ENCODE results near the gene RMDN2.

DNA sequence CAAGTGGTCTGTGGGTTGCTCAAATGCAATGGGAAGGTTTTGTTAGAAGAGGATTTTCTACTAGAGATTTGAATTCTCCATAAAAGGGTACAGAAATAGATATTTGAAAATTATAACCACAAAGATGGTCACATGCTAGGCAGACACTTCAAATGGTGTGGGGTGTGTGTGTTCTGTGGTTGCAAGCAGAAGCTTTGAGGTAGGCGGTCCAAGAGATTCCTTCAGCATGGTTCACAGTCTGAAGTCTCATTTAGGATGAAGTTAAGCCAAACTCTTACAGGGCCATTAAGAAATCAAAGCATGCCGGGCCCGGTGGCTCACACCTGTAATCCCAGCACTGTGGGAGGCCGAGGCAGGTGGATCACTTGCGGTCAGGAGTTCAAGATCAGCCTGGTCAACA lies 38.3 kb upstream of the RMDN2 start:
- TF ChIP-seq POLR2AphosphoS5 (IDR thresholded peaks at IDR 0.05; ENCODE audit: low read depth, low read length): no peak
- TF ChIP-seq, protein P1, sequence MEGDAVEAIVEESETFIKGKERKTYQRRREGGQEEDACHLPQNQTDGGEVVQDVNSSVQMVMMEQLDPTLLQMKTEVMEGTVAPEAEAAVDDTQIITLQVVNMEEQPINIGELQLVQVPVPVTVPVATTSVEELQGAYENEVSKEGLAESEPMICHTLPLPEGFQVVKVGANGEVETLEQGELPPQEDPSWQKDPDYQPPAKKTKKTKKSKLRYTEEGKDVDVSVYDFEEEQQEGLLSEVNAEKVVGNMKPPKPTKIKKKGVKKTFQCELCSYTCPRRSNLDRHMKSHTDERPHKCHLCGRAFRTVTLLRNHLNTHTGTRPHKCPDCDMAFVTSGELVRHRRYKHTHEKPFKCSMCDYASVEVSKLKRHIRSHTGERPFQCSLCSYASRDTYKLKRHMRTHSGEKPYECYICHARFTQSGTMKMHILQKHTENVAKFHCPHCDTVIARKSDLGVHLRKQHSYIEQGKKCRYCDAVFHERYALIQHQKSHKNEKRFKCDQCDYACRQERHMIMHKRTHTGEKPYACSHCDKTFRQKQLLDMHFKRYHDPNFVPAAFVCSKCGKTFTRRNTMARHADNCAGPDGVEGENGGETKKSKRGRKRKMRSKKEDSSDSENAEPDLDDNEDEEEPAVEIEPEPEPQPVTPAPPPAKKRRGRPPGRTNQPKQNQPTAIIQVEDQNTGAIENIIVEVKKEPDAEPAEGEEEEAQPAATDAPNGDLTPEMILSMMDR (IDR thresholded peaks at IDR 0.05): no peak
